Left ventricle myocardium inferior (tissue), 1 donor: ENCODE results near the gene PTPRM. TPM values are rescaled to one million over a fixed set of nuclear protein-coding genes. Genes with fewer than 3 reads are reported as not detected.

ENCODE experiments used
- DNase-seq: peaks from one replicate; pipeline ENCODE4 v3.0.0-alpha.2; 2020
- H3K27ac ChIP-seq: fragments of 200-600 bp; replicated peaks from 2 replicates; pipeline ENCODE4 v1.8.0; 2021
- H3K27me3 ChIP-seq: fragments of 200-600 bp; 2 replicates; pipeline ENCODE4 v1.8.0; 2021; ENCODE audit warnings: low read depth
- H3K36me3 ChIP-seq: fragments of 200-600 bp; 2 replicates; pipeline ENCODE4 v1.8.0; 2021
- H3K4me1 ChIP-seq: fragments of 200-600 bp; 2 replicates; pipeline ENCODE4 v1.8.0; 2021
- H3K4me3 ChIP-seq: fragments of 200-600 bp; 2 replicates; pipeline ENCODE4 v1.8.0; 2021; ENCODE audit warnings: mild to moderate bottlenecking, moderate library complexity
- H3K9me3 ChIP-seq: fragments of 200-600 bp; replicated peaks from 2 replicates; pipeline ENCODE4 v1.8.0; 2021
- CTCF ChIP-seq: fragments of 200-600 bp; IDR thresholded peaks from 2 replicates; pipeline ENCODE4 v1.8.0; 2021; ENCODE audit warnings: antibody characterized with exemption, mild to moderate bottlenecking, borderline replicate concordance
- intact Hi-C: fragments of 100-400 bp; cut with micrococcal nuclease; formaldehyde crosslinking; loops from one replicate; pipeline ENCODE4 v1.11.0; 2022
- total RNA-seq: library from RNA; stranded (reverse); fragmentation: NEBNext Ultra II Directional; extraction: Animal tissue kit (Norgen Biotek cat#: 25700); gene quantifications from one replicate; pipeline ENCODE4 v1.2.1, GENCODE V29; 2021
- donor health status: DM: no; HTN: yes; CAD: no; lungs with severe emphysema.

The PTPRM gene
- total RNA-seq, 1 donor from 2014 or later = 132 TPM

GRCh38 chr18:7544686-7545085 lies 22.4 kb upstream of the PTPRM start:
- Histone ChIP-seq H3K4me3 (no peak overlapping the region), H3K9me3 (no peaks in the 10 kb centered on the region), H3K36me3 (no peaks in the 10 kb centered on the region), H3K4me1 (no peaks in the 10 kb centered on the region), H3K27me3 (no peaks in the 10 kb centered on the region), H3K27ac (no peak overlapping the region)
- no peak for TF ChIP-seq CTCF
- intact Hi-C loops = loop anchor here (10.0 kb wide), 1 partner anchor 90 kb away; no protein-coding TSS in a partner anchor
- DNase-seq = no peak

- Histone ChIP-seq H3K9me3 (no peaks in the 10 kb centered on the region), H3K4me3 (no peak overlapping the region), H3K27ac (no peak overlapping the region), H3K4me1 (no peaks in the 10 kb centered on the region), H3K27me3 (no peaks in the 10 kb centered on the region), H3K36me3 (no peaks in the 10 kb centered on the region)
- no peak for TF ChIP-seq CTCF
- intact Hi-C loops = loop anchor here (10.0 kb wide), 1 partner anchor 91 kb away; no protein-coding TSS in a partner anchor
- DNase-seq = no peak
These were observed 21.4 kb upstream of the PTPRM start for GRCh38 chr18:7545734-7546133.

- Histone ChIP-seq H3K36me3 (no peaks in the 10 kb centered on the region), H3K27ac (no peak overlapping the region), H3K27me3 (no peaks in the 10 kb centered on the region), H3K4me3 (no peak overlapping the region), H3K9me3 (no peaks in the 10 kb centered on the region), H3K4me1 (peaks cover 4% of the 10 kb centered on the region)
- TF ChIP-seq CTCF = no peak
- DNase-seq = no peak
- intact Hi-C loops = loop anchor here (10.0 kb wide), 1 partner anchor 93 kb away; no protein-coding TSS in a partner anchor
These were observed 18.9 kb upstream of the PTPRM start for GRCh38 chr18:7548221-7548620.

- no peak overlapping the region for H3K27ac ChIP-seq
- H3K36me3 ChIP-seq = no peaks in the 10 kb centered on the region
- no peak overlapping the region for H3K4me3 ChIP-seq
- peaks cover 4% of the 10 kb centered on the region for H3K4me1 ChIP-seq
- intact Hi-C loops = loop anchor here (10.0 kb wide), 1 partner anchor 94 kb away; no protein-coding TSS in a partner anchor
- H3K9me3 ChIP-seq = no peaks in the 10 kb centered on the region
- no peak for DNase-seq
- no peak for TF ChIP-seq CTCF
- H3K27me3 ChIP-seq = no peaks in the 10 kb centered on the region
These were observed 18.4 kb upstream of the PTPRM start for GRCh38 chr18:7548721-7549120.

GRCh38 chr18:7557973-7558372 lies 9.1 kb upstream of the PTPRM start:
- intact Hi-C loops = no loop called here
- H3K27me3 ChIP-seq = no peaks in the 10 kb centered on the region
- H3K9me3 ChIP-seq = no peaks in the 10 kb centered on the region
- H3K4me3 ChIP-seq = no peak overlapping the region
- peak overlapping the region; percentile 72 for H3K27ac ChIP-seq
- no peaks in the 10 kb centered on the region for H3K36me3 ChIP-seq
- no peak for DNase-seq
- H3K4me1 ChIP-seq = peaks cover 44% of the 10 kb centered on the region
- TF ChIP-seq CTCF = no peak
